GM19395 (cell line): Measurements from ENCODE around the gene TRHDE.

Experiments used
- ATAC-seq: cut with Tn5 transposase; IDR thresholded peaks from one replicate; pipeline ENCODE4 v1.9.1; 2021; ENCODE audit warnings: mild to moderate bottlenecking, moderate library complexity; ENCODE audit not compliant: unreplicated experiment

TRHDE gene

GRCh38 chr12:72313806-72314205 lies 41.6 kb downstream of the TRHDE start:
- ATAC-seq, result no peak

GRCh38 chr12:72315858-72316257 lies 43.7 kb downstream of the TRHDE start:
- no peak for ATAC-seq

- ATAC-seq, result no peak
Measured at GRCh38 chr12:72318341-72318740, 46.2 kb downstream of the TRHDE start.

GRCh38 chr12:72323881-72324280 lies 51.7 kb downstream of the TRHDE start:
- ATAC-seq, result no peak

GRCh38 chr12:72330301-72330700 lies 58.1 kb downstream of the TRHDE start:
- no peak for ATAC-seq

- ATAC-seq, result no peak
Measured at GRCh38 chr12:72330784-72331183, 58.6 kb downstream of the TRHDE start.

- no peak for ATAC-seq
Measured at GRCh38 chr12:72337382-72337781, 65.2 kb downstream of the TRHDE start.

- ATAC-seq, result no peak
Measured at GRCh38 chr12:72337946-72338345, 65.8 kb downstream of the TRHDE start.

- no peak for ATAC-seq
Measured at GRCh38 chr12:72338437-72338836, 66.3 kb downstream of the TRHDE start.

- peak; percentile 95 for ATAC-seq
Measured at GRCh38 chr12:72346363-72346944, 74.3 kb downstream of the TRHDE start.

GRCh38 chr12:72349491-72349890 lies 77.3 kb downstream of the TRHDE start:
- ATAC-seq, result no peak

- ATAC-seq, result no peak
Measured at GRCh38 chr12:72359416-72359815, 87.2 kb downstream of the TRHDE start.

GRCh38 chr12:72365151-72365550 lies 93.0 kb downstream of the TRHDE start:
- no peak for ATAC-seq

- no peak for ATAC-seq
Measured at GRCh38 chr12:72366255-72366654, 94.1 kb downstream of the TRHDE start.

GRCh38 chr12:72368298-72368697 lies 96.1 kb downstream of the TRHDE start:
- ATAC-seq, result no peak

- ATAC-seq, result no peak
Measured at GRCh38 chr12:72368719-72369422, 96.7 kb downstream of the TRHDE start.

- no peak for ATAC-seq
Measured at GRCh38 chr12:72369423-72369959, 97.3 kb downstream of the TRHDE start.

GRCh38 chr12:72380441-72380840 lies 108.3 kb downstream of the TRHDE start:
- no peak for ATAC-seq

- ATAC-seq, result no peak
Measured at GRCh38 chr12:72388322-72388721, 116.2 kb downstream of the TRHDE start.

- no peak for ATAC-seq
Measured at GRCh38 chr12:72390146-72390545, 118.0 kb downstream of the TRHDE start.

GRCh38 chr12:72406111-72406510 lies 133.9 kb downstream of the TRHDE start:
- ATAC-seq, result no peak

- ATAC-seq, result no peak
Measured at GRCh38 chr12:72432037-72432604, 160.0 kb downstream of the TRHDE start.
